Esophagus muscularis mucosa (tissue), 4 donors: Measurements from ENCODE around the gene KMO.

Experiments
- CTCF ChIP-seq, 3 experiments: fragments of 200-600 bp in 2 of 3; fragments of 450-650 bp in 1 of 3; sonication (generic) in 2 of 3; IDR thresholded peaks; one replicate each; pipeline ENCODE4 v1.5.1; 2017 to 2019; ENCODE audit warnings: antibody characterized with exemption in 3 of 3, mild to moderate bottlenecking in 2 of 3, moderate library complexity in 1 of 3
- EP300 ChIP-seq: sonication (generic); formaldehyde crosslinking; IDR thresholded peaks from one replicate; pipeline ENCODE4 v1.6.1; 2017; ENCODE audit warnings: antibody characterized with exemption
- POLR2A ChIP-seq: fragments of 450-650 bp; IDR thresholded peaks from one replicate; pipeline ENCODE4 v1.6.1; 2017; ENCODE audit warnings: antibody characterized with exemption, moderate library complexity, mild to moderate bottlenecking, low read depth
- POLR2AphosphoS5 ChIP-seq, 2 donors: sonication (generic); formaldehyde crosslinking; IDR thresholded peaks; one replicate each; pipeline ENCODE4 v1.6.1; 2017; ENCODE audit warnings: antibody characterized with exemption in 2 of 2

GRCh38 chr1:241637604-241638003, 105.4 kb downstream of the KMO start:
- TF ChIP-seq CTCF (IDR thresholded peaks at IDR 0.05), result no peak
- TF ChIP-seq POLR2AphosphoS5 (IDR thresholded peaks at IDR 0.05), result no peak
- TF ChIP-seq EP300, result no peak
- TF ChIP-seq POLR2A, result no peak
